Neutrophil (primary cell): ENCODE results near the gene PLA2G4D.

Source experiments
- H3K27ac ChIP-seq: fragments of 200-600 bp; sonication (generic); 2 replicates; pipeline ENCODE4 v1.5.1; 2016; ENCODE audit warnings: mild to moderate bottlenecking, moderate library complexity
- H3K27me3 ChIP-seq: fragments of 200-600 bp; sonication (generic); 2 replicates; pipeline ENCODE4 v1.6.0; 2016; ENCODE audit warnings: mild to moderate bottlenecking
- H3K36me3 ChIP-seq: fragments of 200-600 bp; sonication (generic); 2 replicates; pipeline ENCODE4 v1.5.1; 2017
- H3K4me1 ChIP-seq, 2 experiments: fragments of 200-600 bp in 1 of 2; sonication (generic) in 1 of 2; 1 replicate in 1 of 2; 2 replicates in 1 of 2; pipeline versions ENCODE4 v1.5.1 to v1.6.1; 2013 to 2016; ENCODE audit warnings: low read depth in 1 of 2, low read length in 1 of 2, mild to moderate bottlenecking in 1 of 2, moderate library complexity in 1 of 2; ENCODE audit not compliant: control insufficient read depth in 1 of 2, insufficient read depth in 1 of 2
- H3K4me3 ChIP-seq, 2 experiments: fragments of 200-600 bp in 1 of 2; sonication (generic) in 1 of 2; 1 replicate in 1 of 2; 2 replicates in 1 of 2; pipeline ENCODE4 v1.5.1; 2013 to 2016; ENCODE audit warnings: low read depth in 1 of 2, low read length in 1 of 2, mild to moderate bottlenecking in 1 of 2, moderate library complexity in 1 of 2
- H3K9me3 ChIP-seq: fragments of 200-600 bp; sonication (generic); 2 replicates; pipeline ENCODE4 v1.5.1; 2016
- CTCF ChIP-seq: fragments of 200-600 bp; sonication (generic); IDR thresholded peaks from 2 replicates; pipeline ENCODE4 v1.5.1; 2016; ENCODE audit warnings: antibody characterized with exemption

Gene PLA2G4D

GRCh38 chr15:42060477-42060763, 33.9 kb downstream of the PLA2G4D start:
- H3K27me3 ChIP-seq = peaks cover 28% of the 10 kb centered on the region
- no peaks in the 10 kb centered on the region for H3K36me3 ChIP-seq
- H3K27ac ChIP-seq = no peak overlapping the region
- H3K9me3 ChIP-seq = no peaks in the 10 kb centered on the region
- TF ChIP-seq CTCF = no peak
- H3K4me1 ChIP-seq = peaks cover 16% of the 10 kb centered on the region in 2 experiments
- no peak overlapping the region for H3K4me3 ChIP-seq

- no peaks in the 10 kb centered on the region for H3K36me3 ChIP-seq
- TF ChIP-seq CTCF = peak; percentile 92
- no peak overlapping the region for H3K27ac ChIP-seq
- H3K9me3 ChIP-seq = no peaks in the 10 kb centered on the region
- no peak overlapping the region for H3K4me3 ChIP-seq
- H3K4me1 ChIP-seq = peaks cover 16% of the 10 kb centered on the region in 2 experiments
- peaks cover 25% of the 10 kb centered on the region for H3K27me3 ChIP-seq
Measured at GRCh38 chr15:42059661-42060476, 34.5 kb downstream of the PLA2G4D start.

GRCh38 chr15:42058791-42059190, 35.6 kb downstream of the PLA2G4D start:
- no peak overlapping the region for H3K27ac ChIP-seq
- TF ChIP-seq CTCF = no peak
- H3K9me3 ChIP-seq = no peaks in the 10 kb centered on the region
- H3K27me3 ChIP-seq = peaks cover 25% of the 10 kb centered on the region
- no peak overlapping the region for H3K4me3 ChIP-seq
- no peaks in the 10 kb centered on the region for H3K36me3 ChIP-seq
- peaks cover 16% of the 10 kb centered on the region in 2 experiments for H3K4me1 ChIP-seq

- H3K4me1 ChIP-seq = peaks cover 16% of the 10 kb centered on the region in 2 experiments
- peak overlapping the region; percentile 43 to 64 for H3K4me3 ChIP-seq
- peaks cover 25% of the 10 kb centered on the region for H3K27me3 ChIP-seq
- no peaks in the 10 kb centered on the region for H3K36me3 ChIP-seq
- peak overlapping the region; percentile 65 for H3K27ac ChIP-seq
- H3K9me3 ChIP-seq = no peaks in the 10 kb centered on the region
- no peak for TF ChIP-seq CTCF
Measured at GRCh38 chr15:42057799-42058646, 36.3 kb downstream of the PLA2G4D start.

- Histone ChIP-seq H3K4me1 (peaks cover 16% of the 10 kb centered on the region in 2 experiments), H3K9me3 (no peaks in the 10 kb centered on the region), H3K27me3 (peaks cover 25% of the 10 kb centered on the region), H3K27ac (peak overlapping the region; percentile 65), H3K4me3 (peak overlapping the region; percentile 43 to 64), H3K36me3 (no peaks in the 10 kb centered on the region)
- no peak for TF ChIP-seq CTCF
Measured at GRCh38 chr15:42056934-42057798, 37.2 kb downstream of the PLA2G4D start.
